Measurements from ENCODE around the gene PHTF1. TPM values are rescaled to one million over a fixed set of nuclear protein-coding genes. Genes with fewer than 3 reads are reported as not detected.

The PHTF1 gene
- total and polyA plus RNA-seq, 7 donors: 2.4 to 22.7 (median 11.9) TPM

DNA sequence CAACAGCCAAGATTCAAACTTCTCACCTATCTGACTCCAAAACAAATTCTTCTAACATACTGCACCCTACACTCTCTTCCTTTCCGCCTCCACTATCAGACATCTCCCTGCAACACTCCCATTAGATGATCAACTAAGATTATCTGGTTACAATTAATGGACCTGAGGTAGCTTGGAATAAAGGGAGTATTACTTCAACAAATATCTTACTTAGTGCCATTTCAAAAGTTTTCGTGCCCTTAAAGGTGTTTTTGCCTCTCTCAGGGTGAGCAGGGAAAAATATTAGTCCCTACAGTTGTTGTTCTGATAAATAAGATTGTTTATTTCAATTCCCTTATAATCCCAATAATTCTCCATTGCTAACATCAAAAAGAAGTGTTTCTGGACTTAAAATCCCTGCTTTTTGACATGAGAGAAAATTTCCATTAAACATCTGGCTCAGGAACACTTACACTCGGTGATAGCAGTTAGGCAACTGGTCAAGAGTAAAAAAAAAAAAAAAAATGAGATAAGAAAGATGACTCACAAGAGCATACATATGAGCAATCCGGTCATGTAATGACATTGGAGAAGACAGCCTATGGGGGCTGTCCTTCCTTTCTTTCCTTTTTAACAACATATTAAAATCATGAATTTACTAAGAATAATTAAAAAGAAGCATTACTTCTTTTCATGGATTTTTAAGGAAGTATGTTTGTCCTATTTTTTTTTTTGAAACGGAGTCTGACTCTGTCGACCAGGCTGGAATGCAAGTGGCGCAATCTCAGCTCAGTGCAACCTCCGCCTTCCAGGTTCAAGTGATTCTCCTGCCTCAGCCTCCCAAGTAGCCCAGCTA is 45.4 kb upstream of the PHTF1 start:
- H3K4me1 ChIP-seq: peaks cover 0 to 62% (median 53%) of the 10 kb centered on the region in 4 donors
- intact Hi-C loops (cut with DNase I): no loop called here
- WGBS, 2 donors: 69 to 79% methylated on average over 8 of the region's 8 CpGs
- DNase-seq: no peak
- TF ChIP-seq, protein P1, sequence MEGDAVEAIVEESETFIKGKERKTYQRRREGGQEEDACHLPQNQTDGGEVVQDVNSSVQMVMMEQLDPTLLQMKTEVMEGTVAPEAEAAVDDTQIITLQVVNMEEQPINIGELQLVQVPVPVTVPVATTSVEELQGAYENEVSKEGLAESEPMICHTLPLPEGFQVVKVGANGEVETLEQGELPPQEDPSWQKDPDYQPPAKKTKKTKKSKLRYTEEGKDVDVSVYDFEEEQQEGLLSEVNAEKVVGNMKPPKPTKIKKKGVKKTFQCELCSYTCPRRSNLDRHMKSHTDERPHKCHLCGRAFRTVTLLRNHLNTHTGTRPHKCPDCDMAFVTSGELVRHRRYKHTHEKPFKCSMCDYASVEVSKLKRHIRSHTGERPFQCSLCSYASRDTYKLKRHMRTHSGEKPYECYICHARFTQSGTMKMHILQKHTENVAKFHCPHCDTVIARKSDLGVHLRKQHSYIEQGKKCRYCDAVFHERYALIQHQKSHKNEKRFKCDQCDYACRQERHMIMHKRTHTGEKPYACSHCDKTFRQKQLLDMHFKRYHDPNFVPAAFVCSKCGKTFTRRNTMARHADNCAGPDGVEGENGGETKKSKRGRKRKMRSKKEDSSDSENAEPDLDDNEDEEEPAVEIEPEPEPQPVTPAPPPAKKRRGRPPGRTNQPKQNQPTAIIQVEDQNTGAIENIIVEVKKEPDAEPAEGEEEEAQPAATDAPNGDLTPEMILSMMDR (IDR thresholded peaks at IDR 0.05): no peak
- TF ChIP-seq EP300 (IDR thresholded peaks at IDR 0.05) (no peak), POLR2AphosphoS5 (IDR thresholded peaks at IDR 0.05) (no peak), POLR2A (IDR thresholded peaks at IDR 0.05) (no peak)
- no peak overlapping the region for H3K4me3 ChIP-seq
- H3K36me3 ChIP-seq: no peaks in the 10 kb centered on the region
- no peaks in the 10 kb centered on the region for H3K9me3 ChIP-seq
- peak overlapping the region in 1 of 4 donors; percentile 19 for H3K27ac ChIP-seq
- H3K27me3 ChIP-seq: no peaks in the 10 kb centered on the region

- TF ChIP-seq EP300 (IDR thresholded peaks at IDR 0.05) (no peak), POLR2AphosphoS5 (IDR thresholded peaks at IDR 0.05) (no peak), POLR2A (IDR thresholded peaks at IDR 0.05) (no peak)
- TF ChIP-seq, protein P1 (IDR thresholded peaks at IDR 0.05): no peak
- intact Hi-C loops (cut with DNase I): no loop called here
- no peak for DNase-seq
- Histone ChIP-seq H3K27me3 (no peaks in the 10 kb centered on the region), H3K9me3 (no peaks in the 10 kb centered on the region), H3K4me1 (peaks cover 0 to 69% (median 46%) of the 10 kb centered on the region in 4 donors), H3K4me3 (no peak overlapping the region), H3K27ac (no peak overlapping the region), H3K36me3 (peaks cover 0 to 5% (median 1%) of the 10 kb centered on the region in 4 donors)
- WGBS, 2 donors: 96 to 97% methylated on average over 3 of the region's 3 CpGs
Observed at GRCh38 chr1:113802367-113803007, 43.2 kb upstream of the PHTF1 start.

DNA sequence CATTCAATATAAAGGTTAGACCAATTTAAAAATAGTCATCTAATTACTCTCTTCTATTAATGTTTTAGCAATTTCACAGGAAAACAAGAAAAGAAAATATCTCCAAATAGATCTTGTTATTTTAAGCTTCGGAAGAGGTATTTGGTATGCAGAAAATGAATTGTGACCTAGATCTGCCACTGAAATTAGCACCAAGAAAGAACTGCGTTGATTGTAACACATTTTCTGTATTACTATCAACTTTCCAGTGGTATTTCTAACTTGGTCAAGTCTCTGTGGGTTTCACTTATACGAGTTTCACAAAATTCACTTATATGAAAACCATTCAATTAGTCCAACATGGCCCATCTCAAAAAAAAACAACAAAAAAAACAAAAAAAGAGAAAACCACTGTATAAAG is 41.2 kb upstream of the PHTF1 start:
- 79 to 89% methylated on average over 3 of the region's 3 CpGs for WGBS, 2 donors
- H3K27me3 ChIP-seq: no peaks in the 10 kb centered on the region

GRCh38 chr1:113797472-113797871 is 38.2 kb upstream of the PHTF1 start:
- H3K36me3 ChIP-seq: peaks cover 0 to 36% (median 5%) of the 10 kb centered on the region in 4 donors
- no peak for DNase-seq
- TF ChIP-seq EP300 (IDR thresholded peaks at IDR 0.05) (no peak), POLR2A (IDR thresholded peaks at IDR 0.05) (no peak), POLR2AphosphoS5 (IDR thresholded peaks at IDR 0.05) (no peak)
- TF ChIP-seq, protein P1 (IDR thresholded peaks at IDR 0.05): no peak
- no peak overlapping the region for H3K27ac ChIP-seq
- H3K4me3 ChIP-seq: no peak overlapping the region
- peaks cover 0 to 51% (median 33%) of the 10 kb centered on the region in 4 donors for H3K4me1 ChIP-seq
- 88 to 93% methylated on average over 4 of the region's 4 CpGs for WGBS, 2 donors
- H3K27me3 ChIP-seq: no peaks in the 10 kb centered on the region
- H3K9me3 ChIP-seq: no peaks in the 10 kb centered on the region
- intact Hi-C loops (cut with DNase I): no loop called here

More for the DNA sequence above, 41.2 kb upstream of the PHTF1 start:
- Histone ChIP-seq H3K9me3 (no peaks in the 10 kb centered on the region), H3K4me3 (no peak overlapping the region), H3K27ac (no peak overlapping the region), H3K36me3 (peaks cover 0 to 25% (median 5%) of the 10 kb centered on the region in 4 donors), H3K4me1 (peaks cover 0 to 69% (median 46%) of the 10 kb centered on the region in 4 donors)
- DNase-seq: no peak
- no peak for TF ChIP-seq POLR2AphosphoS5 (IDR thresholded peaks at IDR 0.05)
- TF ChIP-seq, protein P1 (IDR thresholded peaks at IDR 0.05): no peak
- TF ChIP-seq EP300 (IDR thresholded peaks at IDR 0.05): no peak
- no peak for TF ChIP-seq POLR2A (IDR thresholded peaks at IDR 0.05)
- intact Hi-C loops (cut with DNase I): no loop called here
